22Rv1 (cell line): ENCODE results near the gene CENPO.

Source experiments
- H3K27ac ChIP-seq: fragments of 450-650 bp; 2 replicates; pipeline ENCODE4 v1.5.1; 2017
- ZFX ChIP-seq: fragments of 450-650 bp; IDR thresholded peaks from 2 replicates; pipeline ENCODE4 v1.6.1; 2017; ENCODE audit warnings: antibody characterized with exemption, borderline replicate concordance
- TF ChIP-seq, protein P1 (sequence below): fragments of 450-650 bp; IDR thresholded peaks from 2 replicates; pipeline ENCODE4 v1.5.1; 2017; ENCODE audit warnings: mild to moderate bottlenecking

Gene CENPO

GRCh38 chr2:24840164-24840869 lies 47.1 kb downstream of the CENPO start:
- TF ChIP-seq, protein P1, sequence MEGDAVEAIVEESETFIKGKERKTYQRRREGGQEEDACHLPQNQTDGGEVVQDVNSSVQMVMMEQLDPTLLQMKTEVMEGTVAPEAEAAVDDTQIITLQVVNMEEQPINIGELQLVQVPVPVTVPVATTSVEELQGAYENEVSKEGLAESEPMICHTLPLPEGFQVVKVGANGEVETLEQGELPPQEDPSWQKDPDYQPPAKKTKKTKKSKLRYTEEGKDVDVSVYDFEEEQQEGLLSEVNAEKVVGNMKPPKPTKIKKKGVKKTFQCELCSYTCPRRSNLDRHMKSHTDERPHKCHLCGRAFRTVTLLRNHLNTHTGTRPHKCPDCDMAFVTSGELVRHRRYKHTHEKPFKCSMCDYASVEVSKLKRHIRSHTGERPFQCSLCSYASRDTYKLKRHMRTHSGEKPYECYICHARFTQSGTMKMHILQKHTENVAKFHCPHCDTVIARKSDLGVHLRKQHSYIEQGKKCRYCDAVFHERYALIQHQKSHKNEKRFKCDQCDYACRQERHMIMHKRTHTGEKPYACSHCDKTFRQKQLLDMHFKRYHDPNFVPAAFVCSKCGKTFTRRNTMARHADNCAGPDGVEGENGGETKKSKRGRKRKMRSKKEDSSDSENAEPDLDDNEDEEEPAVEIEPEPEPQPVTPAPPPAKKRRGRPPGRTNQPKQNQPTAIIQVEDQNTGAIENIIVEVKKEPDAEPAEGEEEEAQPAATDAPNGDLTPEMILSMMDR: no peak
- TF ChIP-seq ZFX: no peak
- H3K27ac ChIP-seq: no peak overlapping the region

DNA sequence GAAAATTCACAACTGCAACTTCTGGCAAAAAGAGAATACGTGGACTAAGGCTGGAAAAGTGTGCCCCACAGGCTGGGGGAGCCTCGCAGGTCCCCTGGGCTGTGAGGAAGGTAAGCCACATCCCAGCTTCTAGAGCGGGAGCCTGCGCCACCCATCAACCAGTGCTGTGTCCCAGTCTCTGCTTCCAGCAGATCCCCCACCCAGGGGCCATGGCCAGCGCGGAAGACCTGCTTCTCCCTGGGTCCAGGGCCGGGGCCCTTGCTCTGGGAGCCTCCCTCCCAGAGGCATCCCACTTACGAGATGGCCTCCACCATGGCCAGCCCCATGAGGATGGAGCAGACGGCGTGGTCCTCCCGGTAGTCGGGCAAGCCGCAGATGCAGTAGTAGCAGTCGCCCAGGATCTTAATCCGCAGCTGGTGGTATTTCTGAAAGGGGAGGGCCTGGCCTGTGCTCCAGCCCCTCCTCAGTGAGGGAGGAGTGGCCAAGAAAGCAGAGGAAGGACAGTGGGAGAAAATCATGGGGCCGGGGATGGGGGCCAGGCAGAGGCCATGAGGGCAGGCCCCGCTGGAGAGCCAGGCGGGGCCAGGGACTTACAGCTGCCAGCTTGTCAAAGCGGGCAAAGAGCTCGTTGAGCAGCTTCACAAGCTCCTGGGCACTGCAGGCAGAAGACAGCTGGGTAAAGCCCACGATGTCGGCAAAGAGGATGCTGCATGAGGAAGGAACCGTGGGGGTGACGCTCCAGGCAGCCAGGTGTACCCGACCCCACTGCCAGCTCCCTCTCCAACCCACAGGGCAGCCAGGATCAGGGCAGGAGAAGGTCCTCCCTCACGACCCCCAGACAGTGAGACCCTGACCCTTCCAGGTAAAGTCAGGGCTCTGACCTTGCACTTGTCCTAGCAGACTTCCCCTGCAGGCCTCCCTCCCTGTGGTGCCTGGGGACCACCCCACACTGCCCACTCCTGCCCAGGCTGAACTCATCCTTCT lies 48.0 kb downstream of the CENPO start:
- no peak for TF ChIP-seq ZFX
- TF ChIP-seq, protein P1: no peak
- no peak overlapping the region for H3K27ac ChIP-seq

- TF ChIP-seq ZFX: no peak
- TF ChIP-seq, protein P1: no peak
- no peak overlapping the region for H3K27ac ChIP-seq
Observed at GRCh38 chr2:24842081-24843050, 49.1 kb downstream of the CENPO start.

DNA sequence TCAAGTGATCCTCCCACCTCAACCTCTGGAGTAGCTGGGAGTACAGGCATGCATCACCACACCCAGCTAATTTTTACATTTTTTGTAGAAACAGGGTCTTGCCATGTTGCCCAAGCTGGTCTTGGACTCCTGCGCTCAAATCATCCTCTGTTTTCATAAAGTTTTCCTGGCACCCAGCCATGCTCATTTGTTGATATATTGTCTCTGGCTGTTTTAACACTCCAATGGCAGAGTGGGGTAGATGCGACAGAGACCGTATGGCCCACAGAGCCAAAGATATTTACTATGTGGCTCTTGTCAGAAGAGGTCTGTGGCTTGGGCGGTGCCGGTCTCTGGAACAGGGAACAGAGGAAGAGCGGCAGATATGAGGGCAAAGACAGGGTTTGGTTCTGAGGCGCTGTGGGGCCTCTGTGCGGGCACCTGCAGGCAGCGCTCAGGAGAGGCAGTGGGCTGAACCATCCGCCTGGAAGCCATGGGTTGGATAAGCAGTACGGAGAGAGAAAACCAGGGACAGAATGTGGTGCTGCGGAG lies 50.2 kb downstream of the CENPO start:
- H3K27ac ChIP-seq: no peak overlapping the region
- TF ChIP-seq, protein P1: no peak
- no peak for TF ChIP-seq ZFX

- no peak overlapping the region for H3K27ac ChIP-seq
- no peak for TF ChIP-seq ZFX
- TF ChIP-seq, protein P1: no peak
Observed at GRCh38 chr2:24844023-24844685, 50.9 kb downstream of the CENPO start.

- H3K27ac ChIP-seq: no peak overlapping the region
- TF ChIP-seq, protein P1: no peak
- TF ChIP-seq ZFX: no peak
Observed at GRCh38 chr2:24845691-24846090, 52.5 kb downstream of the CENPO start.
